HL-60 (cell line): Measurements from ENCODE around the gene TMC3.

ENCODE experiments used
- GABPA ChIP-seq: IDR thresholded peaks from 2 replicates; pipeline ENCODE4 v1.6.1; 2012; ENCODE audit warnings: low read depth
- TF ChIP-seq, protein P1 (sequence below): IDR thresholded peaks from one replicate; pipeline ENCODE4 v1.5.1; 2011; ENCODE audit warnings: low read length, control low read depth, inconsistent platforms; ENCODE audit not compliant: insufficient read depth

DNA sequence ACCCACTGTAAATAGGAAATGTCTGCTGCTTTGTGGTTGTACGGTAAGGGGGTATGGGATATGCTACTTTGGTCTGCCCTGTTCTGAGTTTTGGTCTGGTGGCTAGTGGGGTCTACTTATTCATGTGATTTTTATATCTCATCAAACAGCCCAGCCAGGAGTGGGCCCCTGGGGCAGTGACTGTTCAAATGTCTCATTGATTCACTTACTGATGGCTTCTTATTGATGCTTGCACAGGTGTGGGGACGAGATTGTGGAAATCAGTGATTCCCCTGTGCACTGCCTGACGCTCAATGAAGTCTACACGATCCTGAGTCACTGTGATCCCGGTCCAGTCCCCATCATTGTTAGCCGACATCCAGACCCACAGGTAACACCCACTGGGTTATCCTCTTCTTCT, 88.6 kb downstream of the TMC3 start:
- TF ChIP-seq, protein P1, sequence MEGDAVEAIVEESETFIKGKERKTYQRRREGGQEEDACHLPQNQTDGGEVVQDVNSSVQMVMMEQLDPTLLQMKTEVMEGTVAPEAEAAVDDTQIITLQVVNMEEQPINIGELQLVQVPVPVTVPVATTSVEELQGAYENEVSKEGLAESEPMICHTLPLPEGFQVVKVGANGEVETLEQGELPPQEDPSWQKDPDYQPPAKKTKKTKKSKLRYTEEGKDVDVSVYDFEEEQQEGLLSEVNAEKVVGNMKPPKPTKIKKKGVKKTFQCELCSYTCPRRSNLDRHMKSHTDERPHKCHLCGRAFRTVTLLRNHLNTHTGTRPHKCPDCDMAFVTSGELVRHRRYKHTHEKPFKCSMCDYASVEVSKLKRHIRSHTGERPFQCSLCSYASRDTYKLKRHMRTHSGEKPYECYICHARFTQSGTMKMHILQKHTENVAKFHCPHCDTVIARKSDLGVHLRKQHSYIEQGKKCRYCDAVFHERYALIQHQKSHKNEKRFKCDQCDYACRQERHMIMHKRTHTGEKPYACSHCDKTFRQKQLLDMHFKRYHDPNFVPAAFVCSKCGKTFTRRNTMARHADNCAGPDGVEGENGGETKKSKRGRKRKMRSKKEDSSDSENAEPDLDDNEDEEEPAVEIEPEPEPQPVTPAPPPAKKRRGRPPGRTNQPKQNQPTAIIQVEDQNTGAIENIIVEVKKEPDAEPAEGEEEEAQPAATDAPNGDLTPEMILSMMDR: no peak
- TF ChIP-seq GABPA: no peak
